GM12892 (cell line): ENCODE results near the gene MALRD1.

ENCODE experiments used
- POLR2A ChIP-seq: IDR thresholded peaks from 2 replicates; pipeline ENCODE4 v1.6.1; 2011; ENCODE audit warnings: low read depth, low read length, control low read depth
- POLR2AphosphoS5 ChIP-seq: IDR thresholded peaks from 2 replicates; pipeline ENCODE4 v1.6.1; 2011; ENCODE audit warnings: low read depth, low read length, control low read depth
- TAF1 ChIP-seq: IDR thresholded peaks from 2 replicates; pipeline ENCODE4 v1.6.1; 2011; ENCODE audit warnings: low read depth, mild to moderate bottlenecking, control low read depth, low read length, borderline replicate concordance

- TF ChIP-seq POLR2A = no peak
- no peak for TF ChIP-seq POLR2AphosphoS5
- no peak for TF ChIP-seq TAF1
Measured at GRCh38 chr10:19730907-19731217, 682.3 kb downstream of the MALRD1 start.
